HUES6 (cell line): ENCODE results near the gene DNAI1.

Experiments used
- H3K27ac ChIP-seq: 2 replicates; pipeline ENCODE4 v1.7.0; 2013; ENCODE audit warnings: low read depth, mild to moderate bottlenecking, low read length, inconsistent platforms
- H3K27me3 ChIP-seq: 2 replicates; pipeline ENCODE4 v1.6.1; 2013; ENCODE audit warnings: low read length; ENCODE audit not compliant: control insufficient read depth, insufficient read depth
- H3K36me3 ChIP-seq: 2 replicates; pipeline ENCODE4 v1.6.1; 2013; ENCODE audit warnings: low read length; ENCODE audit not compliant: control insufficient read depth, insufficient read depth
- H3K4me1 ChIP-seq: 2 replicates; pipeline ENCODE4 v1.6.1; 2013; ENCODE audit warnings: low read length; ENCODE audit not compliant: control insufficient read depth, insufficient read depth
- H3K4me3 ChIP-seq: 2 replicates; pipeline ENCODE4 v1.5.1; 2013; ENCODE audit warnings: low read depth, low read length
- H3K9ac ChIP-seq: one replicate; pipeline ENCODE4 v1.6.1; 2013; ENCODE audit warnings: mild to moderate bottlenecking, low read length
- H3K9me3 ChIP-seq: 2 replicates; pipeline ENCODE4 v1.6.1; 2013; ENCODE audit warnings: low read depth, low read length; ENCODE audit not compliant: control insufficient read depth, insufficient read depth

The DNAI1 gene

GRCh38 chr9:34458013-34458958 is at the start of gene DNAI1, which contains the start of gene FAM219A:
TSS of gene DNAI1 (plus strand) at chr9:34458805. CDS start at chr9:34459006, 201 bp downstream.
TSS of gene FAM219A (minus strand) at chr9:34458570. CDS start at chr9:34458263, 307 bp downstream.
- H3K4me3 ChIP-seq, result peak within 1 kb of the TSS; percentile 69
- no peaks in the 10 kb centered on the region for H3K27me3 ChIP-seq
- no peaks in the 10 kb centered on the region for H3K9me3 ChIP-seq
- H3K36me3 ChIP-seq, result no peaks in the 10 kb centered on the region
- H3K27ac ChIP-seq, result 0 out of 2 replicates have a peak within 1 kb of the TSS, but pooled peaks have one; percentile 28
- peaks cover 13% of the 10 kb centered on the region for H3K4me1 ChIP-seq
- H3K9ac ChIP-seq, result peak within 1 kb of the TSS; percentile 73

DNA sequence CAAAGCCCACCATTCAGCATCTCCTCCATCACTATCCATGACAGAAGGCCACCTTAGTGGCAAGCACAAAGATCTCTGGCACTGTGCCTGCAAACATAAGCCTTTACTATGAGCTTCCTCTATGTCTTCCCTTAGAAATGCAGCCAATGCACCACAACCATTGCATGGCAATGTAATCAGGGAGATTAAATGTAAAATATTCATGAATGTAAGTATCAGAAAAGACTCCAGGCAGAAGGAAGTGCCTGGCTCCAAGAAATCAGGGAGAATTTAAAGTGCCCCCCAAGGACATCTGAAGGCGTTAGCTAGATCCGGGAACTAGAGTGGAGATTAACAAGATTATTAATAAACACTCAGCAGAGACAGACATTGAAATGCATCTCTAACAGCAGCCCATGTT is 49.5 kb upstream of the DNAI1 start:
- no peak overlapping the region for H3K27ac ChIP-seq
- H3K9ac ChIP-seq, result no peak overlapping the region
- no peaks in the 10 kb centered on the region for H3K9me3 ChIP-seq
- no peaks in the 10 kb centered on the region for H3K27me3 ChIP-seq
- H3K36me3 ChIP-seq, result peaks cover 8% of the 10 kb centered on the region; the same call in 1 of the 2 replicates
- no peak overlapping the region for H3K4me3 ChIP-seq
- no peaks in the 10 kb centered on the region for H3K4me1 ChIP-seq

- Histone ChIP-seq H3K27me3 (no peaks in the 10 kb centered on the region), H3K27ac (no peak overlapping the region), H3K9me3 (no peaks in the 10 kb centered on the region), H3K36me3 (no peaks in the 10 kb centered on the region), H3K4me1 (no peaks in the 10 kb centered on the region), H3K9ac (no peak overlapping the region), H3K4me3 (no peak overlapping the region)
These were observed 46.3 kb upstream of the DNAI1 start for GRCh38 chr9:34412336-34412735.

- Histone ChIP-seq H3K27me3 (no peaks in the 10 kb centered on the region), H3K4me3 (no peak overlapping the region), H3K9ac (no peak overlapping the region), H3K27ac (no peak overlapping the region), H3K9me3 (no peaks in the 10 kb centered on the region), H3K4me1 (no peaks in the 10 kb centered on the region), H3K36me3 (no peaks in the 10 kb centered on the region)
These were observed 45.3 kb upstream of the DNAI1 start for GRCh38 chr9:34413231-34413852.

GRCh38 chr9:34417734-34418133 is 40.9 kb upstream of the DNAI1 start:
- H3K9ac ChIP-seq, result no peak overlapping the region
- peaks cover 11% of the 10 kb centered on the region for H3K4me1 ChIP-seq
- no peaks in the 10 kb centered on the region for H3K27me3 ChIP-seq
- H3K27ac ChIP-seq, result no peak overlapping the region
- no peaks in the 10 kb centered on the region for H3K9me3 ChIP-seq
- no peaks in the 10 kb centered on the region for H3K36me3 ChIP-seq
- no peak overlapping the region for H3K4me3 ChIP-seq

- H3K9ac ChIP-seq, result no peak overlapping the region
- no peak overlapping the region for H3K4me3 ChIP-seq
- no peaks in the 10 kb centered on the region for H3K9me3 ChIP-seq
- H3K27ac ChIP-seq, result no peak overlapping the region
- no peaks in the 10 kb centered on the region for H3K27me3 ChIP-seq
- peaks cover 11% of the 10 kb centered on the region for H3K4me1 ChIP-seq
- no peaks in the 10 kb centered on the region for H3K36me3 ChIP-seq
These were observed 38.7 kb upstream of the DNAI1 start for GRCh38 chr9:34419716-34420504.

DNA sequence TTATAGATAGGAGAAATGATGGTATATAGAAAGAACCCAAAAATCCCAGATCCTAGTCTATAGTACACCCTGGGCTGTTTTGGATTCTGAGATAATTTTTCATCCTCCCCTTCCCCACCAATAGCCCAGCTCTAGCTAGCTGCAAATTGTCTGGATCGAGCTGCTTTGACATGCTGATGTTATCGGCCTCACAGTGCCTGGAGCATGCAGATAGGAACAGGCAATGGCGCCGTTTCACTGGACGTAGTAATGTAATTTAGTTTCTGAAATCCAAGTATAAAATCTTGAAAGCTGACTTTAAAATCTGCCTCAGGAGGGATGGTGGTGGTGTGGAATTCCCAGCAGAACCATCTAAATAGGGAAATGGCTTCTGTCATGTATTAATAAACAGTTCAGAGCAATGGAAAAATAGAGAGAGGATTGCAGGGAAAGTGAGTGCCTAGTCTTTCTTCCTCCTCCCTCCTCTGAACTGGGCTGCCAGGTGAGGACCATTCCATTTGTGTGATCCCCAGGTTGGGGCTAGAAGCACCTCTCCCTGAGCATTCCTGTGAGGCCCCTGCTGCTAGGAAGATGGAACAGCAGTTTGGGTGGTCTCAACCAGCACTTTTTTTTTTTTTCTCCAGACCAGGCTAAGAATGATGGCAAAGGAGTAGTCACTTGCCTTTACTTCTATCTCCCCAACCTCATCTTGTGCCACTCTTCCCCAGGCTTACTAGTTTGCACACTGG is 32.1 kb upstream of the DNAI1 start:
- no peak overlapping the region for H3K27ac ChIP-seq
- H3K36me3 ChIP-seq, result no peaks in the 10 kb centered on the region
- no peaks in the 10 kb centered on the region for H3K9me3 ChIP-seq
- H3K4me3 ChIP-seq, result no peak overlapping the region
- no peaks in the 10 kb centered on the region for H3K4me1 ChIP-seq
- no peak overlapping the region for H3K9ac ChIP-seq
- H3K27me3 ChIP-seq, result no peaks in the 10 kb centered on the region

GRCh38 chr9:34428325-34428958 is 30.2 kb upstream of the DNAI1 start:
- no peaks in the 10 kb centered on the region for H3K36me3 ChIP-seq
- H3K4me3 ChIP-seq, result no peak overlapping the region
- no peak overlapping the region for H3K9ac ChIP-seq
- no peaks in the 10 kb centered on the region for H3K27me3 ChIP-seq
- no peaks in the 10 kb centered on the region for H3K4me1 ChIP-seq
- H3K9me3 ChIP-seq, result no peaks in the 10 kb centered on the region
- no peak overlapping the region for H3K27ac ChIP-seq

- no peaks in the 10 kb centered on the region for H3K4me1 ChIP-seq
- H3K4me3 ChIP-seq, result no peak overlapping the region
- H3K9me3 ChIP-seq, result no peaks in the 10 kb centered on the region
- H3K36me3 ChIP-seq, result no peaks in the 10 kb centered on the region
- no peak overlapping the region for H3K27ac ChIP-seq
- no peak overlapping the region for H3K9ac ChIP-seq
- H3K27me3 ChIP-seq, result no peaks in the 10 kb centered on the region
These were observed 27.7 kb upstream of the DNAI1 start for GRCh38 chr9:34430843-34431437.

- H3K27ac ChIP-seq, result no peak overlapping the region
- H3K9me3 ChIP-seq, result no peaks in the 10 kb centered on the region
- no peaks in the 10 kb centered on the region for H3K36me3 ChIP-seq
- no peaks in the 10 kb centered on the region for H3K27me3 ChIP-seq
- H3K9ac ChIP-seq, result no peak overlapping the region
- no peak overlapping the region for H3K4me3 ChIP-seq
- 0 out of 2 replicates have a peak, but pooled peaks cover 2% of the 10 kb centered on the region for H3K4me1 ChIP-seq
These were observed 26.9 kb upstream of the DNAI1 start for GRCh38 chr9:34431667-34432066.
